Kidney tubule cell (primary cell): ENCODE measurements around the gene MAD2L1BP.
"Not testable (repeated sequence)": the region's sequence is repeated elsewhere in the genome, so short reads cannot be mapped to it uniquely, and the experiment has no call there.

ENCODE experiments used
- DNase-seq: peaks from one replicate; pipeline ENCODE4 v3.0.0-alpha.2; 2018; ENCODE audit warnings: low spot score

Gene MAD2L1BP

DNA sequence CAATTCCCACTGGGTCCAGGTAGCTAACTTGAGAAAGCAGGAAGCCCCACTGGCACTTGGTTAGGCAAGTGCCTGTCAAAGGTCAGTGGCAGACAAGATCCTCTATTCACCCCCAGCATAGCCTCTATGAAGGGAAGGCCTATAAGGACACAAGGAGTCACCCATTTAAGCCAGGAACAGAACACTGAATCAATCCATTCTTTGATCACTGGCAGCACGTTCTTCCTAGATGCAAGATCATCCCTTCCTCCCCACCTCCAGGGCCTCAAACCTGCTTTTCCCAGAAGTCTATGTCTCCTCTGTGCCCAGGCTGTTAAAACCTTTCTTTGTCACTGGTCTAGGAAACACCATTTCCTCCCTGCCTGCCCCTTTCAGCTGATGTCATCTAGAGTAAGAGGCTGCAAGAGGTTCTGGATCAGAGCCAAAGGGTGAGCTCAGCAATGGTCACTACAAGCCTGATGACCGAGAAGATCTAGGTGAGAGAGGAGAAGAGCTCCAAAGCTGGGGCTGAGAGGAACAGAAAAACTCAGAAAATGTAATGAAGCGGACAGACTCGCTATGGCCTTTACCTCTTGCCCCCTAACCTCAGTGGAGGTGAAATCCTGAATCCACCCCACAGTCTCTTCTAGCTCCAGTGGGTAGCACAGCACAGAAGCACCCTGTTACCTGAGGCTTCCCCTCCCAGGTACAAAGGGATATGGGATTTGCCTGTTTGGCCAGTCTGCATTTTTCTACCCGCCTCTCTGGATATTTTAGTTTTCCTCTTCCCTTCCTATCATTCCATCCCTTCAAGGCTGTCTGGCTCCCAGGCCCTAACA lies 8.4 kb upstream of the MAD2L1BP start:
- DNase-seq: peak; percentile 99

DNA sequence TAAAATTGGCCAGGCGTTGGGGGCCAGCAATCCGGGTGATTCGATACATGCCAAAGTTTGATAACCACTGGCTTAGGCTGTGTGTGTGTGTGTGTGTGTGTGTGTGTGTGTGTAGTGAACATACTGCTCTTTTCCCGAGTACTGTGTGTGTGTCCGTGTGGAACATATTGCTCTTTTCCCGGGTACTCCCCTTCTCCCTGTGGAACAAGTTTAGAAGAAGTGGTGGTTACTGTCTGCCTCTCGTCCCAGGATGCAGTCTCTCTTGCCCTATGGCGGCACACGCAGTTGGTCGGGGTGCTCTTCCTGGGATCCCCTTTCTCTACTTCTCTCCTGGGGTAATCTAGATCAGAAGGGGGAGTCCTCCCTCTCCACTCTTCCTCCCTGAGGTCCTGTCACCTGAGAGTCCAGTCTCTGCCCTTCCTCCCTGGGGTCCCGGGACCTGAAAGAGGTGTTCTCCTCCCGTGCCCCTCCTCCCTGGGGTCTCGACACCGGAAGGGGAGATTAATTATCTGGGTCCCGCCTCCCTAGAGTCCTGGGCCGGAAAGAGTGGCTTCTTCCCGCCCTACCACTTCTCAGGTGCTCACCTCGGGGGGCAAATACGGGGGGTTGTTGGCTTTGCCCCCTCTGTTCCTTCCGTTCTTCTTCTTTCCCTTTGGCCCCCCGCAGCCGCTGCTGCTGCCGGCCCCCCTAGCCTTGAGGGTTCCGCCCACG lies 7.1 kb upstream of the MAD2L1BP start:
- DNase-seq: peak; percentile 68

- DNase-seq: peak; percentile 99
Measured at GRCh38 chr6:43629104-43629504, 6.5 kb upstream of the MAD2L1BP start, which contains the start of gene GTPBP2. Gene GTPBP2 (minus strand): TSS chr6:43629264. CDS start chr6:43629162, 102 bp downstream.

- peak; percentile 98 for DNase-seq
Measured at GRCh38 chr6:43629505-43630300, 5.9 kb upstream of the MAD2L1BP start.

- no peak for DNase-seq
Measured at GRCh38 chr6:43630980-43631619, 4.5 kb upstream of the MAD2L1BP start.

GRCh38 chr6:43633002-43633401 lies 2.6 kb upstream of the MAD2L1BP start:
- DNase-seq: not testable (repeated sequence)

DNA sequence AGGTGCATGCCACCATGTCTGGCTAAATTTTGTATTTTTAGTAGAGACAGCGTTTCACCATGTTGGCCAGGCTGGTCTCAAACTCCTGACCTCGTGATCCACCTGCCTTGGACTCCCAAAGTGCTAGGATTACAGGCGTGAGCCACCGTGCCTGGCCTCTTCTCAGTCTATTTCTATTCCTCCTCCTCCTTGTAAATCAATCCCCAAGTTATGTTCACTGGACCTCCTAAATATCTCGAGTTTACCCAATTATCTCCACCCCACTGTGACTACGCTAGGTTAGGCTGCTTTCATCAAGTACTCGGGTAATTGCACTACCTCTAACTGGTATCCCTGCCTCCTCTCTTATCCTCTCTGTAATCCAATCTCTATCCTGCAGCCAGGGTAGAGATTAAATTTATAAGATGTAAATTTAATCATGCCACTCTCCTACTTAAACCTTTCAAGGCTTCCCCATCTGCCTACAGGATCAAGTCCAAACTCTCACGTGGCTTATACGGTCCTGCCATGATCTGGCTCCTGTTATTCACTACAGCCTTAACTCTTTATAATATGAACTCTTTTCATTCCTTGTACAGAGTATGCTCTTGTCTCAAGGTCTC lies 837 bp upstream of the MAD2L1BP start:
- DNase-seq: no peak

GRCh38 chr6:43636308-43636659 lies 644 bp downstream of the MAD2L1BP start:
- DNase-seq: peak; percentile 32

GRCh38 chr6:43639984-43640800 lies 4.6 kb downstream of the MAD2L1BP start:
- DNase-seq: peak; percentile 71

- DNase-seq: peak; percentile 25
Measured at GRCh38 chr6:43644940-43645612, 9.4 kb downstream of the MAD2L1BP start, which contains the start of gene RSPH9. Gene RSPH9 (plus strand): TSS chr6:43645036. CDS start chr6:43645099, 63 bp downstream.

DNA sequence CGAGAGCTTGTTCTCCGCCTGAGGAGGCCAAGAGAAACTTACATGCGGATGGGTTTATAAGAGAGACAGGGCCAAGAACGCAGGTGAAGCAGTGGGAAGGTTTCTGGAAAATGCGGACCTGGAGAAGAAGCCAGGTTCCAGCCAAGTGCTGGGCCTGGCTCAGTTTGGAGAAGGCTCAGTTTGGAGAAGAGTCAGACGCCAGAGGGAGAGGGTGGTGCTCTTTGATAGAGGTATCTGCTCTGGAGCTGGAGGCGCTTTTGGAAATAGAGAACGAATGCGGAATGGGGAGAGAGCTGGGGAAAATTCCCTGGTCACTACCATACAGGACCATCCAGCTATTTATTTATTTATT lies 9.9 kb downstream of the MAD2L1BP start:
- DNase-seq: no peak

- no peak for DNase-seq
Measured at GRCh38 chr6:43647613-43648012, 12.0 kb downstream of the MAD2L1BP start.

DNA sequence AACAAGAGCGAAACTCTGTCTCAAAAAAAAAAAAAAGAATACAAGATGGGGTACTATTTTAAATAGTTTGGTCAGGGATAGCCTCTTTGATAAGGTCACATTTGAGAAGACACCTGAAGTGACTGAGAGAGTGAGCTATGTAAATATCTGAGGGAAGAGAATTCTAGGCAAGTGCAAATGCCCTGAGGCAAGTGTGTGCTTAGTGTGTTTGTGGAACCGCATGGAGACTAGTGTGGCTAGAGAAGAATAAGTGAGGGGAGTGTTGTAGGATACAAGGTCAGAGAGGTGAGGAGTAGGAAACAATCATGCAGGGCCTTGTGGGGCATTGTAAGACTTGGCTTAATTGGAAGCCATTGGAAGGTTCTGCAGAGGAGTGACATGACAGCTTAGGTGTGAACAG lies 12.6 kb downstream of the MAD2L1BP start:
- DNase-seq: no peak

DNA sequence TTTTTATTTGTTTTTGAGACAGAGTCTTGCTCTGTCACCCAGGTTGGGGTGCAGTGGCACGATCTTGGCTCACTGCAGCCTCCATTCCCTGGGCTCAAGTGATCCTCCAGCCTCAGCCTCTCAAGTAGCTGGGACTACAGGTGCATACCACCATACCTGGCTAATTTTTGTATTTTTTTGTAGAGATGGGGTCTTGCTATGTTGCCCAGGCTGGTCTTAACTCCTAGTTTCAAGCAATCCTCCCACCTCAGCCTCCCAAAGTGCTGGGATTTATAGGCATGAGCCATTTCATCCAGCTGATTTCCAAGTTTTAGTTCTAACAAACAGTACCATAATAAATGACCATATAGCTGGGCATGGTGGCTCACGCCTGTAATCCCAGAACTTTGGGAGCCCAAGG lies 17.2 kb downstream of the MAD2L1BP start:
- DNase-seq: not testable (repeated sequence)

GRCh38 chr6:43657221-43657802 lies 21.7 kb downstream of the MAD2L1BP start:
- DNase-seq: no peak

DNA sequence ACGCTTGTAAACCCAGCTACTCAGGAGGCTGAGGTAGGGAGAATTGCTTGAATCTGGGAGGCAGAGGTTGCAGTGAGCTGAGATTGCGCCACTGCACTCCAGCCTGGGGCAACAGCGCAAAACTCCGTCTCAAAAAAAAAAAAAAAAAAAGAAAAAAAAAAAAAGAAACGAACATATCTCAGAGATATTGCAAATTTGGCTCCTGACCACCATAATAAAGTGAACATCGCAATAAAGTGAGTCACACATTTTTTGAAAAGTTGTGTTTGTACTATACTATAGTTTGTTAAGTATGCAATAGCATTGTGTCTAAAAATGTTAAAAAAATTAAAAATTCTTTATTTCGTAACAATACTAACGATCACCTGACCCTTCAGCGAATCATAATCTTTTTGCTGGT lies 22.5 kb downstream of the MAD2L1BP start:
- DNase-seq: no peak

- DNase-seq: not testable (repeated sequence)
Measured at GRCh38 chr6:43662948-43663347, 27.3 kb downstream of the MAD2L1BP start.

DNA sequence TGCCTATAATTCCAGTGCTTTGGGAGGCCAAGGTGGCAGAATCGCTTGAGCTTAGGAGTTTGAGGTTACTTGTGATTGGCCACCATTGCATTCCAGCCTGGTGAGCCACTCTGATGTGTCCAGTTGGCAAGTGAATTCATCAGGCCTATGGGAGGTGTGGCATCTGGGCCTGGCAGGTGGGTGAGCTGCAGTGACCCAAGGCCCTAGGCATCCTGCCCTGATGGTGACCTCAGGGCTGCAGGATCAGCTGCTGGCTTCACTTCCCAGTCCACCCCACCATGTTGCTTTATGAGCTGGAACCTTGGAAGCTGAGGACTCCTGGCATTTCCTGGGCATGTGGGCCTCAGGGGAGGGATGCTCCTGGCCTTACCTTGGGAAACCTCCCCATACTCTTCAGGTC lies 29.7 kb downstream of the MAD2L1BP start:
- peak; percentile 97 for DNase-seq

GRCh38 chr6:43666196-43666920 lies 30.7 kb downstream of the MAD2L1BP start:
- DNase-seq: no peak
